Endothelial cell of umbilical vein (primary cell): ENCODE results near the gene CCDC40. TPM values are rescaled to one million over a fixed set of nuclear protein-coding genes. Genes with fewer than 3 reads are reported as not detected.
A peak's percentile ranks its signal among the peaks of the same experiment; 100 is the strongest.

ENCODE experiments used
- BruUV-seq: library from RNA; stranded (reverse); fragments of 400-500 nt; replicated peaks from 2 replicates; lab custom pipeline; 2021; lab: Mats Ljungman, UMichigan
- CTCF ChIA-PET: fragments of 300-600, 350-600 bp; sonication (Branson Sonifier 250); formaldehyde crosslinking; loops from one replicate; lab custom pipeline; 2021; ENCODE audit warnings: antibody characterized with exemption, inconsistent platforms; lab: Charles Lee
- POLR2A ChIA-PET: fragments of 300-600, 350-600 bp; sonication (Branson Sonifier 250); formaldehyde crosslinking; loops from one replicate; lab custom pipeline; 2021; ENCODE audit warnings: antibody characterized with exemption, inconsistent platforms; lab: Charles Lee
- DNase-seq: peaks from one replicate; pipeline ENCODE4 v3.0.0-alpha.2; 2011; ENCODE audit warnings: low read depth, low spot score
- FAIRE-seq: peaks from 2 replicates; lab custom pipeline; 2011; peaks lifted over from hg19 to GRCh38; lab: Jason Lieb, UNC
- H2AFZ ChIP-seq: 2 replicates; pipeline ENCODE4 v1.6.0; 2012; ENCODE audit warnings: low read depth, low read length, control low read depth, inconsistent platforms
- H3K27ac ChIP-seq: 2 replicates; pipeline ENCODE4 v1.5.1; 2011; ENCODE audit warnings: low read depth, mild to moderate bottlenecking, control low read depth, low read length, moderate library complexity; ENCODE audit not compliant: insufficient read depth
- H3K27me3 ChIP-seq, 2 experiments: 2 replicates each; pipeline versions ENCODE4 v1.6.0 to v1.6.1; 2011; ENCODE audit warnings: low read length in 2 of 2, mixed read lengths in 1 of 2; ENCODE audit not compliant: control insufficient read depth in 2 of 2, insufficient read depth in 2 of 2
- H3K36me3 ChIP-seq, 2 experiments: 2 replicates in 1 of 2; 3 replicates in 1 of 2; pipeline ENCODE4 v1.5.1; 2011; ENCODE audit warnings: low read length in 2 of 2, mild to moderate bottlenecking in 1 of 2, moderate library complexity in 1 of 2; ENCODE audit not compliant: control insufficient read depth in 2 of 2, insufficient read depth in 2 of 2; ENCODE audit errors: extremely low read depth in 1 of 2
- H3K4me1 ChIP-seq: 3 replicates; pipeline ENCODE4 v1.5.1; 2011; ENCODE audit warnings: mild to moderate bottlenecking, low read length; ENCODE audit not compliant: control insufficient read depth, insufficient read depth; ENCODE audit errors: extremely low read depth
- H3K4me2 ChIP-seq: 2 replicates; pipeline ENCODE4 v1.6.1; 2011; ENCODE audit warnings: low read length, control low read depth, mixed read lengths; ENCODE audit not compliant: insufficient read depth
- H3K4me3 ChIP-seq, 3 experiments: fragments of 200-600 bp in 1 of 3; sonication (generic), shearing (Covaris generic) in 1 of 3; replicated peaks in 1 of 3; 2 replicates each; pipeline ENCODE4 v1.5.1; 2011 to 2016; ENCODE audit warnings: control low read depth in 3 of 3, low read length in 3 of 3, mild to moderate bottlenecking in 2 of 3, inconsistent platforms in 1 of 3, low read depth in 1 of 3, moderate library complexity in 1 of 3; ENCODE audit not compliant: insufficient read depth in 1 of 3
- H3K79me2 ChIP-seq: 2 replicates; pipeline ENCODE4 v1.6.0; 2012; ENCODE audit warnings: low read length, inconsistent platforms; ENCODE audit not compliant: control insufficient read depth, insufficient read depth
- H3K9ac ChIP-seq: replicated peaks from 2 replicates; pipeline ENCODE3; 2011; ENCODE audit warnings: low read length, control low read depth; ENCODE audit not compliant: insufficient read depth; ENCODE audit errors: extremely low read depth
- H3K9me1 ChIP-seq: replicated peaks from 3 replicates; pipeline ENCODE4 v1.6.0; 2011; ENCODE audit warnings: mild to moderate bottlenecking, low read length; ENCODE audit not compliant: control insufficient read depth, insufficient read depth; ENCODE audit errors: extremely low read depth
- H3K9me3 ChIP-seq: replicated peaks from 2 replicates; pipeline ENCODE4 v1.5.1; 2012; ENCODE audit warnings: low read length, inconsistent platforms; ENCODE audit not compliant: control insufficient read depth, insufficient read depth
- H4K20me1 ChIP-seq: replicated peaks from 2 replicates; pipeline ENCODE3; 2011; ENCODE audit warnings: mild to moderate bottlenecking, low read length; ENCODE audit not compliant: control insufficient read depth, insufficient read depth; ENCODE audit errors: extremely low read depth
- FOS ChIP-seq: IDR thresholded peaks from 2 replicates; pipeline ENCODE4 v1.6.1; 2011; ENCODE audit warnings: mild to moderate bottlenecking, low read length, moderate library complexity, borderline replicate concordance; ENCODE audit not compliant: insufficient read depth
- GATA2 ChIP-seq: IDR thresholded peaks from 2 replicates; pipeline ENCODE4 v1.7.0; 2011; ENCODE audit warnings: low read depth, mild to moderate bottlenecking, moderate library complexity, mixed read lengths, low read length; ENCODE audit not compliant: insufficient read length, insufficient read depth
- JUN ChIP-seq: IDR thresholded peaks from 2 replicates; pipeline ENCODE4 v1.6.1; 2011; ENCODE audit warnings: borderline replicate concordance, low read depth; ENCODE audit not compliant: insufficient read length, insufficient read depth
- POLR2A ChIP-seq: IDR thresholded peaks from 2 replicates; pipeline ENCODE4 v1.6.1; 2012; ENCODE audit warnings: low read depth, mild to moderate bottlenecking, control low read depth, low read length
- dilution Hi-C: fragments of 300-500 bp; cut with MboI; formaldehyde crosslinking; loops from one replicate; pipeline ENCODE4 v1.15.0; 2019; ENCODE audit warnings: low sequenced_read_pairs; ENCODE audit not compliant: extremely low pct_ligation_motif_present
- intact Hi-C: fragments of 100-400 bp; cut with micrococcal nuclease; formaldehyde crosslinking; loops from one replicate; pipeline ENCODE4 v1.10.0; 2022
- polyA plus RNA-seq, 4 experiments: library from polyadenylated mRNA; depleted of rRNA in 3 of 4; stranded (reverse) in 3 of 4; unstranded in 1 of 4; fragments of >200 nt; gene quantifications; 2 replicates each; pipeline versions ENCODE4 v1.2.1 to v1.2.3, GENCODE V29; 2011 to 2012; ENCODE audit warnings: missing spikeins in 1 of 4
- total RNA-seq: library from RNA; stranded (reverse); gene quantifications from 2 replicates; pipeline ENCODE4 v1.2.3, GENCODE V29; 2021
- TF ChIP-seq, protein P1 (sequence below), 2 donors: IDR thresholded peaks; 1 replicate in 1 of 2; 2 replicates in 1 of 2; pipeline ENCODE4 v1.5.1; 2011; ENCODE audit warnings: low read length in 2 of 2, mild to moderate bottlenecking in 2 of 2, moderate library complexity in 2 of 2, control low read depth in 1 of 2, inconsistent platforms in 1 of 2, low read depth in 1 of 2; ENCODE audit not compliant: insufficient read depth in 1 of 2; ENCODE audit errors: extremely low read depth in 1 of 2

Gene CCDC40
- total and polyA plus RNA-seq, 2 donors (not counting 3 experiments of a cell fraction or from before 2014, with no cell fraction given) = 1.4 to 5.5 TPM

DNA sequence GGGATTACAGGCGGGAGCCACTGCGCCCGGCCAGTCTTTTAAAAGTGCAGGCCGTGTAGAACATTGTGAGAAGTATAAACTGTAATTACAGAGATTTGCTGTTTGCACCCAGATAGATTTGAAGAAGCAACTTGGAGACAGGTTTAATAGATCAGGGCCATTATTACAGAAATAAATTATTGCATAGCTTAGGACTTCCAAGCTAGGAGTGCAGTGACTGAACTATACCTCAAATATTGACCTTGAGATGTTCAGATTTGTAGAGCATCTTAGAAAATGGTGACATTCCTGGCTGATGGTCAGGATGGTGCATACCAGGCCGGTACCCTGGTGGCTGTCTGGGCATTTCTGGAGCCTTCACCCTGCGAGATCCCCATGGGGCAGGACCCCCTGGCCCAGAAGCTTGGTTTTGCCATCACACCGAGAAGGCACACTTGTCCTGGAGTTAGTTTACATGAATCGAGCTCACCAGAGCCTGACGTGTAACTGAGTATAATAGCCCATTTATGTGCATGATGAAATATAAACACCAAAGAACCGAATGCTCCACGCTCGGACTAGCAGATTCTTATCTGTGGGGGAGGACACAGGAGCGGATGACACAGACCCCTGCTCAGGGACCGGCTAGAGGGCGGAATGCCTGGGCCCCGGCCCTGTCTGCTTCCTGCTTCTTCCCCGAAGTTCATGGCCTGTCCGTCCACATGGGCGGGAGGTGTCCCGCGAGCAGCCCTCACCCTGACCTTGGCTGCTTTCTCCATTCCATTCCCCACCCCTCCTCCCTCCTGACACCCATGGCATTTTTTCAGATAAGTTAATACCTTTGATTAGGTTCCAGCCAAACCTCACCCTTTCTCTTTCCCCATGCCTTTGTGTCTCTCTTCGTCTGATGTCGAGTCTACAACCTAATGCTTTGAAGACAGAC, 32.1 kb downstream of the CCDC40 start:
- peak overlapping the region; percentile 63 for H3K27ac ChIP-seq
- H3K79me2 ChIP-seq = no peaks in the 10 kb centered on the region
- TF ChIP-seq, protein P1, sequence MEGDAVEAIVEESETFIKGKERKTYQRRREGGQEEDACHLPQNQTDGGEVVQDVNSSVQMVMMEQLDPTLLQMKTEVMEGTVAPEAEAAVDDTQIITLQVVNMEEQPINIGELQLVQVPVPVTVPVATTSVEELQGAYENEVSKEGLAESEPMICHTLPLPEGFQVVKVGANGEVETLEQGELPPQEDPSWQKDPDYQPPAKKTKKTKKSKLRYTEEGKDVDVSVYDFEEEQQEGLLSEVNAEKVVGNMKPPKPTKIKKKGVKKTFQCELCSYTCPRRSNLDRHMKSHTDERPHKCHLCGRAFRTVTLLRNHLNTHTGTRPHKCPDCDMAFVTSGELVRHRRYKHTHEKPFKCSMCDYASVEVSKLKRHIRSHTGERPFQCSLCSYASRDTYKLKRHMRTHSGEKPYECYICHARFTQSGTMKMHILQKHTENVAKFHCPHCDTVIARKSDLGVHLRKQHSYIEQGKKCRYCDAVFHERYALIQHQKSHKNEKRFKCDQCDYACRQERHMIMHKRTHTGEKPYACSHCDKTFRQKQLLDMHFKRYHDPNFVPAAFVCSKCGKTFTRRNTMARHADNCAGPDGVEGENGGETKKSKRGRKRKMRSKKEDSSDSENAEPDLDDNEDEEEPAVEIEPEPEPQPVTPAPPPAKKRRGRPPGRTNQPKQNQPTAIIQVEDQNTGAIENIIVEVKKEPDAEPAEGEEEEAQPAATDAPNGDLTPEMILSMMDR (IDR thresholded peaks at IDR 0.05; ENCODE audit: extremely low read depth in 1 of 2, insufficient read depth in 1 of 2, low read depth in 1 of 2, low read length in 2 of 2) = no peak
- TF ChIP-seq FOS (no peak), POLR2A (no peak), GATA2 (peak; percentile 75), JUN (no peak)
- H3K4me2 ChIP-seq = peak overlapping the region; percentile 38
- no peak overlapping the region for H3K4me3 ChIP-seq
- DNase-seq = peak; percentile 64
- H2AFZ ChIP-seq = peak overlapping the region; percentile 90
- H3K4me1 ChIP-seq = peaks cover 29% of the 10 kb centered on the region
- CTCF ChIA-PET = interaction anchor here (0.7 to 3.2 kb wide), 5 partner anchors 15 to 62 kb away, joined by 3 to 17 read pairs (median 7); partner anchors contain the start of gene GAA
- FAIRE-seq = peak; percentile 26
- BruUV-seq = no TSS peak
- intact Hi-C loops (loop anchor here (2.0 kb wide), 1 partner anchor 32 kb away; the partner anchor contains the start of gene CCDC40), dilution Hi-C loops (no loop called here)
- H3K9me1 ChIP-seq = no peaks in the 10 kb centered on the region
- H3K9me3 ChIP-seq = no peaks in the 10 kb centered on the region
- H3K36me3 ChIP-seq = no peaks in the 10 kb centered on the region
- POLR2A ChIA-PET = no interaction called here
- no peaks in the 10 kb centered on the region for H4K20me1 ChIP-seq
- no peaks in the 10 kb centered on the region for H3K27me3 ChIP-seq
- H3K9ac ChIP-seq = peak overlapping the region; percentile 13
